ENCODE data around the gene GPER1.
"Not testable (repeated sequence)": the region's sequence is repeated elsewhere in the genome, so short reads cannot be mapped to it uniquely, and the experiment has no call there.

The GPER1 gene

DNA sequence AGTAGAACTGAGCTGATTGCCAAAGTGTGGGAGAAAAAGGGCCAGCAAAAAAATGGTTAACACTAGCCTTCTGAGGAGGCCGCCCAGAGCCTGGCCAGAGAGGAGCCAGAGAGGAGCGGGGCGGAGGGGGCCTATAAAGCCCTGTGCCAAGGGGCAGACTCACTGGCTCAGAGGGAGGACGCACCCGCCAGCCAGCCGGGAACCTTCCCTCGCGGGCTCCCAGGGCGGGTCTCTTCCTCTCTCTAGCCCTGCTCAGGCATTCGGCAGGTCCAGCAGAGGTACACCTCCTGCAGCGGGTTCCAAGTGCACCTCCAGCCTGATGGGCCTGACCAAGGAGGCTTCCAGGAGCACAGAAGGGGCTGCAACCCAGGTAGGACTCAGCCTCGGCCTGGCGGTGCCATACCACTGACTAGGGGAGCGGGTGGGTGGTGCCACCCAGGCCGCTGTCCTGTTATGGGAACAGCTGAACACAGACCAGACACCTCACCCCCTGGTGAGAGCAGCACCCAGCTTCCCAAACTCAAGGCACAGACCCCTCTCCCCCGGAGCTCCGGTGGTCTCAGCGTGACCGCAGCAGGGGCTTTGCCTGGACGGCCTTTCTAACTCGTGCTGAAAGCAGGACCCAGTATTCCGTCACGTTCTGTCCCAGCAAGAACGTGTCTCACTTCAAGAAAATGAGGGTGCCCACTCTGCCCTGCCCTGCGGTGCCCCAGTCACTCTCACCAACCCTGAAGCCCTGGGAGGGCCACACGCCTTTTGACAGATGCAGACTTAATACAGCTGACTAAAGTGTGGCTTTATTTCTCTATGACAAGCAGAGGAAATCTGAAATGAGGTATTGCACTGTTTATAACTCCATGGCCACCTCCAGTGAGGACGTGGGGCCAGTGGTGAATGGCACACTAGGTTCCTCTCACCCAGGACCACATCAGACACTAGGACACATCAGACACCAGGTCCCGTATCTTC is at the start of gene GPER1:
GPER1 (plus strand) TSS at position 162 of the 969 bp plus-strand sequence. CDS start 3,616 bp downstream, outside the sequence.
- DNase-seq (ENCODE audit: low spot score), result peak; percentile 72

DNA sequence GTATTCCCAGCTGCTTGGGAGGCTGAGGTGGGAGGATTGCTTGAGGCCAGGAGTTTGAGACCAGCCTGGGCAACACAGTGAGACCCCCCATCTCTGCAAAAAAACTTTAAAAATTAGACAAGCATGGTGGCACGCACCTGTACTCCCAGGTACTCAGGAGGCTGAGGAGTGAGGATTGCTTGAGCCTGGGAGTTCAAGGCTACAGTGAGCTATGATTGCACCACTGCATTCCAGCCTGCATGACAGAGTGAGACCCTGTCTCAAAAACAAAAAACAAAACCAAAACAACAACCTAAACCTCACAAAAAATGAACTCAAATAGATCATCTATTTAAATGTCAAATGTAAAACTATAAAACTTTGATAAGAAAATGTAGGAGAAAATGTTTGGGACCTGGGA is 47.7 kb upstream of the GPER1 start:
- not testable (repeated sequence) for DNase-seq (ENCODE audit: low spot score)

DNA sequence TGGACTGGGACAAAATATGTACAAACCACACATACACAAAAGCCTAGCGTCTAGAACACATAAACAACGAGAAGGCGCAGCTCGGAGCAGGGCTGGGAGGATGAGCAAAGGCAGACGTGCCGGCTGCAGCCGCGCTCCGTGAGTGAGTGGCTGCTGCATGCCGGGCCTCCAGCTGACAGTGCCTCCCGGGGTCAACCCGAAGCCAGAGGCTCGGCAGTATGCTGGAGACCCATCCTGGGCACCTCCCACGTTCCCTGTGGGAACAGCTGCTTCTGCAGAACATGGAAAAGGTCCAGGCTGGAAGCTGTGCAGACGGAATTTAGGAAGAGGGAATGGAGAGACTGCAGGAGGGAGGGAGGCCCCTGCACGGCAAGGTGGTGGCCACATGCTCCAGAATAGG is 47.1 kb upstream of the GPER1 start:
- DNase-seq (ENCODE audit: low spot score), result no peak

DNA sequence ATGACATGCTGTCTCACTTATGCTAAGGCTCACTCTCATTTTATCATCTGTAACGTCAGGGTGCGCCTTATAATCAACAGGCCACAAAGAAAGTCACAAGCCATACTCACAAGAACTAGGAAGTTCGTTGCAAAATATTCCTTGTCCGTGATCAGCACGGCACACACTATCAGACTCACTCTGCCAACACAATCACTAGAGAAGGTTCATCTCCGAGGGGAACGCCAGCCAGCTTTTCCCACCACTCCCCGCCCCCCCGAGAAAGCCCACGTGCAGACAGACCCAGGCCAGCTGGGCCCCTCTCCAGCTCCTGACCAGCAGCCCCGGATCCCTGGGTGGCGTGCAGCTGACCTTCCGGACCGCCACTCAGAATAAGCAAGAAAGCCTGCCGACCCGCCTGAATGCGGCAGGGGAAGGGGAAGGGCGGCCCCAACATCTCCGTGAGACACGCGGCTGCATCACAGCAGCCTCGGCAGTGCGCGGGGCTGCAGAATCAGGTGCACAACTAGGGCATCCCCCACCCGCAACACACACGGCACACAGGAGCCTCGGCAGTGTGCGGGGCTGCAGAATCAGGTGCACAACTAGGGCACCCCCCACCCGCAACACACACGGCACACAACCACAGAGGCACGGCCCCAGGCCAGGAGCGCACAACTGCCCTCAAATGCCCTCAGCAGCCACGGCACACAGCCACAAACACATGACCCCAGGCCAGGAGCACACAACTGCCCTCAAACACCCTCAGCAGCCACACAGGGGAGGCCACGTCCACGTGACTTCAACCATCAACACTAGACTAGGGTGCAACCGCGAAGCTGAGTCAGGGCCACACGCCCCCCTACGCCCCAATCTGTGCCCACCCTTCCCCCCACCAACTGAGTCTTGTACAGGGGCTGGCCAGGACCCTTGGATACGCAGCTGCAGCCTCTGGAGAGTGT is 46.1 kb upstream of the GPER1 start:
- DNase-seq (ENCODE audit: low spot score), result no peak

DNA sequence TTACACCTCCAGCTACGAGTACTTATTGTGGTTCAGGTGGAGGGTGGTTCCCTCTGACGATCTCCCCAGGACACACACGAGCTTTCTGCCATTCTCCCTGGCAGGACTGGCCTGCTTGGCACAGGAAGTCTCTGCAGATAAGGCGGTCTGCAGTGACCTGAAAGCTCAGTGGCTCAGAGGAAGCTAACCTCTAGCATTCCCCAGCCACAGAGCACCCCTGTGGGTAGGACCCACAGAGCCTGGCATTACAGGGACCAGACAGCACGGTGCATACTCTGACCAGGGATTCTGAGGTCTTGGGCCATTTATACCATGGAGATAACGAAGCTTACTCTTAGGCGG is 45.5 kb upstream of the GPER1 start:
- DNase-seq (ENCODE audit: low spot score), result no peak

DNA sequence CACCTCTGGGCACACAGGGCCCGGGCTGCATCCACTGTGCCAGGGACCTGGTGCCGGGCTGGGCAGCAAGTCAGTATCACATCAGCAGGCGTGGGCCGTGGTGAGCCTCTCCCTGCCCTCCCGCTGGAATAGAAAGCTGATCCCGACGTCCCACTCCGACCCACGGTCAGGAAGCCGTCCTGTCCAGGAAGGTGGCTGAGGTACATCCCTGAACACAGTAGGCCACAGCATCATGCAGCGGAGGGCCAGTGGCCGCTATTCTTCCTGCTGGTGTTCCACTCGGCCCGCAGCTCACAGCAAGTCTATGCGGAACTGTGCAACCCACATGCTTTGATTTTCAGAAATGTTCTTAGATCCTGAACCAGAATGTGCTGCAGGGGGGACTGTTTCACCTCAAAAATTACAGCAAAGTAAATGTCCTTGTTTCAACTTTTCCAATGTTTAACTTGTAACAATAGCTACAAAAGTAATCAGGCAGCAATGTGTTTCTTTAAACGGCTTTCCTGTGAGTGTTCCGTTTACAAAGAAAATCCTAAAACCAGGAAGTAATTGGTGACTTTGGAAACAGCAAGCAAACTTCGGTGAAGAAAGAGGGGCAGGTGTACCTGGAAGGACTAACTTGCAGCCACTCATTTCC is 44.2 kb upstream of the GPER1 start:
- no peak for DNase-seq (ENCODE audit: low spot score)

DNA sequence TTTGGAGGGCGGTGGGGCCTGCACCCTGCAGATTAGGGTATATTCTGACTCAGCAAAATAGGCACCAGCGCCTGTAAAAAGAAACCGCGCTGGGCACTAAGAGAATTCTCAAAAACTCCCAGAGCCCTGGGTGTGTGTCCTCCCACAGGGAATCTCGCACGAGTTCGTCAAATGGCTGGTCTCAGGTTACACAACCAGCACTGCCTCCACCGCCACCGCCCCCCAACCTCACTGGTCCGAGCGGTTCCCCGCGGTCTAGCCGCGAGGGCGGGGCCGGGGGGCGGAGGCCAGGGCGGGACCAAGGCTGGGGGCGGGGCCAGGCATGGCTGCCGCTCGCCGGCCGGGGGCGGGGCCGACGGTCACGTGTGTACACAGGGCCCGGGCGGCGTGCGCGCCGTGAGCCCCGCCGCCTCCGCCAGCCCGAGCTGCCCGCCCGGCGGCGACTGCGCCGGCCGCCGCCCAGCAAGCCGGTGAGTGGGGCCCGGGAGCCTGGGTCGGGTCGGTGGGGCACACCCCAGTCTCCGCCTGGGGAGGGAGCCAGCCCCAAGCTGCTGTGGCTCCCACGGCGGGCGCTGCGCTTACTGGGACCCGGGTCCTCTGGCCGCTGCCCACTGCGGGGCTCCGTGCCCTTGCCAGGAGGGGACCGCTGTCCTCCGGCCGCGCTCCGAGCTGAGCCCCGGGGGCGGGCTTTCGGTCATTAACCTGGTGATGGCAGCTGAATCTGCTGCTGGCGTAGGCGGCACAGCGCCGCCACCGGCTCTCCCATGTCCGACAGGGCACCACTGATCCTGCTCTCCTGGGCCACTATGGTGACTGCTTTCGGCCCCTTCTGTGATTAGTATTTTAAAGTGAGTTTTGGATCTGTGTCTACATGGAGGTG is 43.5 kb upstream of the GPER1 start, which contains the start of gene GPR146:
GPR146 (plus strand) TSS at position 358 of the 880 bp plus-strand sequence. CDS start 12,970 bp downstream, outside the sequence.
- DNase-seq (ENCODE audit: low spot score), result peak; percentile 99

DNA sequence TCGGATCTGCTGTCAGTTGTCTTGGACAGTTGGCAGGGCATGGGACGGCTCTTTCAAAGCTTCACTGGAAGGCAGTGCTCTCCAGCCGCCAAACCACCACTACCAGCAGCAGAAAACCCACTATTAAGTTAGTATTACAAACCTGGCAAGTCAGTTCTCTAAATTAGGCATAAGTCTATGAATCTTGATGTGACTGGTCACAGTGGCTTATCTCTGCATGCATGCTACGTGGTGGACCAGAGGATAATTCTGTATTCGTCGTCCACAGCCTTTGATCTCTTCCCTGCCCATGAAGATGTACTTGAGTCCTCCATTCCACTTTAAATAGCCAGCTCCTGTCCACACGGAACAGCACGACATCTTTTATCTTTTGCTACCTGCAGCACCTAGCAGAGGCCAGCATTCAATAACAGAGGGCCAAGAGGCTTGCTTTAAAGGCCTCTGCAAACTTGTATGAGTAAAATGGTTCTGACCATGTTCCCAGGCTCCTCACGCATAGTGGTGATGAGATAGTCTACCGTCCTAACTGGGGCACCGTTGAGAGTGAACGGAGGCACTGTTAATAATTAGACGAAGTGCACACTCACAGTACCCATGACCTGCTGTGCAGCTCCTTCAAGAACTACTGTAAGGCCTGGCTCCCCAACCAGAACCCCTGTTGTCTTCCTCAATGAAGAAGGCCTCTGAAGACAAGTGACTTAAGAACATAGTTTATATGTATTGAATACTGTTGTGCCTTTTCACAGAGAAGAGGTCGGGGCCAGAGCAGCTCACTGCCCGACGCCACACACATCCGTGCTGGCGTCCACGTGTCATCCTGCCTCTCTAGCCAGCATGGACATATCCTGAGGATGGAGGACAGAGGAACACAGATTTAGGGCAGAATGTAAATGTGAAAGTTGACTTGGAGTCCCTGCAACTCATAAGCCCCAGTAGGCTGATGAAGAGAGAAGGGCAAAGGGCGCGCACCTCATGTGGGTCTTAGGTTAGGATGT is 42.5 kb upstream of the GPER1 start:
- no peak for DNase-seq (ENCODE audit: low spot score)

DNA sequence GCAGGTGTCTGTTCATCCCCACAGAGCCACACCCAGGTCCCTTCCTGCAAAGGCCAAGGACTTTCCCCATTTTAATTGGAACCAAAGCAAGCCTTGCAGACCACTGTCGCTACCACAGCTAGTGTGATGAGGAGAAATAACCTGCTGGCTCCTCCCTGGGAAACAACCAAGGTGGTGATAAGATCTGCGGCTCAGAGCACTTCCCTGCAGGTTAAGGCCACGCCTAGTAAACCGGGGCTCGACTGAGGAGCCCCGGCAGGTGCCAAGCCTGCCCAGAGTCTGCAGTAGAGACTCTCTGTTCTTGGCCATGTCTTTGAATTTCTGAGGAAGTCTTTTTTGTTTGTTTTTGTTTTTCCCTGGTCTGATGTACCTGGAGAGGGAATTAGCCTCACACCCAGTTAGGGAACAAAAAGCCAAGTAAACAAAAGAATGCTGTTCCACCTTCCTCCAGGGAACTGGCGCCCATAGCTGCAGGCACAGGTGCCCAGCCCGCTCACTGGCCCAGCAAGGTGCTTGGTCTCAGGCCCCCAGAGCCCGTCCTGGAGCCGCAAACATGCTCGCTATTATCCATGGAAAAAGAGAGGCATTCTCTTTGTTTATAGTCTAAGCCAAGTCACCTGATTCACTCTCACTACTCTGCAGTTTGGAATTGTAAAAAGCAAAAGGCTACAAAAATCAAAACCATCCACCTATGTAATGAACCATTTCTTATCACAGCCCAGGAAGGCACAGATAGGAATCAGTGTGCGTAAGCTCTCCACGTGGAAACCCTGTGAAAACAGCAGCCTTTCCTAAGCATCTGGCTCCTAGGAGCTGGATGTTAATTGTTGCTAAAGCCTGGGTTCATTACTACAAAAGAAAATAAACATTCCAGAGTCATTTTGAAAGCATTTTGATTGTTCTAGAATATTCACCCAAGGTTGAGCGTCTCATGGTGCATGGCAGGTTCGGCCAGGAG is 40.9 kb upstream of the GPER1 start:
- DNase-seq (ENCODE audit: low spot score), result peak; percentile 49

DNA sequence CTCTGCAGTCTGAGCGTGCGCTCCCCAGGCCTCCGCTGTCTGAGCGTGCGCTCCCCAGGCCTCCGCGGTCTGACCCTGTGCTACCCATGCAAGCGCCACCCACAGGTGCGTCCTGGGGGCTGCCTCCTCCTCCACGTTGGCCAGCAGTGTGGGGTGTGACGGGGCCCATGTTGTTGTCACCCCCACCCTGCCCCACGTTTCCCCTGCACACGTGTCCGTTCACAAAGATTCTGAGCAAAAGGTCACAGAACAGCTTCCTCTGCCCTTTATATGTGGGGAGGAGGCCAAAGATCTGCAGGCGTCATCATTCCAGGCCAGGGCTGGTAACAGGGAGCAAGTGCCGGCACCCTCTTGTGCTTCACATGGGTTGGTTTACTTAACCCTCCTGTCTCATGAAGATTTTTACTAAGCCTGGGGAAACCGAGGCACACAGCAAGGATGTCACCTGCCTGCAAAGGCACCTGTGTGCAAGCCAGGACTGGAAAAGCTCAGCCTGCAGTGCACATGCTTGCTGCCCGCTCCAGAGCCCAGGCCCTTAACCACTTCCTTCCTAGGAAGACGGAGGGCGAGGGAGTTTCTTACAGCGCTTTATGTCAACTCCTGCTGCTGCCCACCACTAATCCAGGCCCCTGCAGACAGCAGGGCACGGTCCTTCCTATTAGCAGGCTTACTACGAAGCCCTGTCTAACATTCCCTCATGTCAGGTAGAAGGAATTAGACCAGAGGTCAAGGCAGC is 38.7 kb upstream of the GPER1 start:
- no peak for DNase-seq (ENCODE audit: low spot score)

DNA sequence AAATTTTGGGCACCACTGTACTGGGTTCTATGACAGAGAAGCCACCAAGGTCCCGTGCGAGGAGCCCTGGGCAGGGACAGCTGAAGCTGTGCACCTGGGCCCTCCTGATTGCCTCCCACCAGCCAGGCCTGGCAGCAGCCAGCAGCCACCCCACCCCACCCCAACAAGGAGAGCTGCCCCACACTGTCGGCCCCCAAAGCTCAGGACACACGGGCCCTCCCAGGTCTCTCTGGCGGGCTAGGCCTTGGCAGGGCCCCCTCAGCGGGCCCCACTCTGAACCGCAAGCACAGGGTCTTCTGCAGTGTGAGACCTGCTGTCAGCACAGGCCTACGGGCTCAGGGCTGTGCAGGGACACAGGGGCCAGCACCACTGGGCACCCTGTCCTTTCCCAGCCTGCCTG is 38.1 kb upstream of the GPER1 start:
- no peak for DNase-seq (ENCODE audit: low spot score)

DNA sequence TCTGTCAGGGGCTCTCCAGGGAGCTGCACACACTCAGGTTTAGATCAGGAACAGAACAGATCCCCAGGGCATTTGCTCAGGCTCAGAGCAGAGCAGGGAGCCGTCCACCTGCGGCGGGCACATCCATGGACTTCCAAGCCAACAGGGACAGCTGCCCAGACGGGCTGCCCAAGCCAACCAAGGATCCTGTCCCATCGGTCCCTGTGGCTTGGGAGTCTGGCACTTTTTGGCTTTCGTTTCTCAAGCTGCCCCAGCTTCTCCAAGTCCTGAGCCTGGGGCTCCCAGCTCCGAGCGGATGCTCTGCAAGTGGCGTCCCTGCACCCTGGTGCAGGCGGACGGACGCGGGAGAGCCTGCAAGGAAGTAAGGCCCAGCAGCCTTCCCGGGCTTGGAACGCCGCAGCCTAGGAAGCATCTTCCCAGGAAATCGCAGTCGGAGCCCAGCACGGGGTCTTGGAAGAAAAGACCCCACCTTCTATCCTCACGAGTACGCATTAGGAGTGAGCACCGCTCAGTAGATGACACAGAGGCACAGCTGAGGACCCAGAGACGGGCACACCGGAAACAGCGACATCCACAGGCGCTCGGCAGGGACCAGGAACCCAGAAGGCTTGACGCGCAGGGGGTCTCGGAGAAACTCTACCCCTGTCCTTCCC is 37.5 kb upstream of the GPER1 start:
- no peak for DNase-seq (ENCODE audit: low spot score)

DNA sequence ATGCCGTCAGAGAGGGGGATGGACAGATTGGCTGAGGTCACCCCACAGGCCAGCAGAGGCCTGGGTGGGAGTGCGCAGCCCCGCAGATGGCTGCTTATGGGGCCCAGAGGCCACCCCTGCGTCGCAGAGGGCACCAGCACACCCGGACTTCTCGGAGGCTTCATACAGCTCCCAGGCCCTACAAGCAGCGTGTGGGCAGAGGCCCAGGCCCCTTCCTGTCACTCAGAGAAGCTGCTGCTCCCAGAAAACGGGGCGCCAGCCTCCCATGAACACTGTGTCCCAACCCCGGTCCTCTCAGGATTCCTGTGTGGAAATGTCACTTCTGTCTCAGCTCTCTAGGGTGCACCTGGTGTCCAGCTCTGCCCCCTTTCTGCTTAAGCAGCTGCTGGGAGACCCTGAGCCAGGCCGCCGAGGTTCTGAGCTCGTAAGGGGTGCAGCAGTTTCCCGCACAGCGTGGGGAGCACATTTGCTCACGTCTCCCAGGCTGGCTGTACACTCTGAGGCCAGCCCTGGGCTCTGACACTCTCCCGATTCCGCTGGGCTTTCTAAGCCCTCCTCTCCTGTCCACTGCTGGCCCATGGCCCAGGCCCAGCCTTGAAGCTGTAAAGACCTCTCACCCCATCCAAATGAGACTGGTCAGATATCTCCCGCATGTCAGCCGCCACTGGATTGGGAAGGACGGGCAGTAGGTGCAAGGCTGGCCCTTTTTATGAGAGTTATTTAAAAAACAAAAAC is 36.8 kb upstream of the GPER1 start:
- no peak for DNase-seq (ENCODE audit: low spot score)

DNA sequence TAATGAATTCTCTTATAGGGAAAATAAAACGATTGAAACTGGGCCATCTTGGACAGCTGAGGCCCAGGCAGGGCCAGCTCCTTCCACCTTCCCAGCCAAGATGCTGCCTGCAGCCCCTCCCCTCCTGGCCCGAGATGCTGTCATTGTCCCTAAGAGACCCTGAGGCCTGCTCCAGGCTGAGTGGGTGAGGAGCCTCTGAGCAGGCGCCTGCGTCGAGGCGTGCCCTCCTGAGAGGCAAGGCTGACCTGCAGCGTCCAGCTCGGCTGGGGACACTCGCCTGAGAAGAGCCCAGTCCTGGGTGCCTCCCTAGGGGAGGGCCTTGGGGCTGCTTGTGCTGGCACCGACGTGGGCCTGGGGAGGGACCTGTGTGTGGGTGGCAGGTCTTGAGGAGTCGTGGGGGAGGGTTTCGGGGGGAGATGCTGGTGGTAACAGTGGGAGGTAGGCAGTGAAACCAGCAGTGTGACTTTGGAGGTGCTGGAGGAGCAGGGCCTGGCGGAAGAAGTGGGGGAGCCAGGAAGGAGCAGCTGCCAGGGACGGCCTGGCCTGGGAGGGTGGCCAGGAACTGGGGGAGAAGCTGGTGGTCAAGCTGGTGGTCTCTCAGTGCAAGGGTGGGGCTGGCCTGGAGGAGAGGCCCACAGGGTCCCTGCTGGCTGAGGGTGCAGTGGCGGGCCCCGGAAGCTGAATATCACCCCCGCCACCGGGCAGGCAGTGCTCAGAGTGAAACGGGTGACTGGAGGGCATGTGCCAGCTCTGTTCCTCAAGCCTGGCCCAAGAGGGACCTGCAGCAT is 35.7 kb upstream of the GPER1 start:
- DNase-seq (ENCODE audit: low spot score), result no peak

DNA sequence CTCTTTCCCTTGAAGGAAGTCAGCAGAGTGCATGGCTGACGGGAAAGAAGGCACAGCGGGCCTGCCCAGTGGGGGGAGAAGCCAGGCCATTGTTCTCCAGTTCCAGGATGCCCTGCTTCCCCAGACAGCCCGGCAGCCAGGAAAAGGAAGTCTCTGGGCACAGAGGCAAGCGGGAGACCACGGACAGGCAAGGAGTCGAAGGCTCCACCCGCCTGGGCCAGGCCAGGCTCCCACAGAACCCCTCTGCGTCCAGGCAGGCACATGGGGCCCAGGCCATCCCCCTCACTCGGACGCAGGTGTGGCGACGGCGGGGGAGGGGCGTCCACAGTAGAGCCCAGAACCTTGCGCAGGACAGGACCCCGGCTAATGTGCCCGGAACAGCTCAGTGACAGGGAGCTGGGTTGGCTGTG is 34.9 kb upstream of the GPER1 start:
- DNase-seq (ENCODE audit: low spot score), result no peak

DNA sequence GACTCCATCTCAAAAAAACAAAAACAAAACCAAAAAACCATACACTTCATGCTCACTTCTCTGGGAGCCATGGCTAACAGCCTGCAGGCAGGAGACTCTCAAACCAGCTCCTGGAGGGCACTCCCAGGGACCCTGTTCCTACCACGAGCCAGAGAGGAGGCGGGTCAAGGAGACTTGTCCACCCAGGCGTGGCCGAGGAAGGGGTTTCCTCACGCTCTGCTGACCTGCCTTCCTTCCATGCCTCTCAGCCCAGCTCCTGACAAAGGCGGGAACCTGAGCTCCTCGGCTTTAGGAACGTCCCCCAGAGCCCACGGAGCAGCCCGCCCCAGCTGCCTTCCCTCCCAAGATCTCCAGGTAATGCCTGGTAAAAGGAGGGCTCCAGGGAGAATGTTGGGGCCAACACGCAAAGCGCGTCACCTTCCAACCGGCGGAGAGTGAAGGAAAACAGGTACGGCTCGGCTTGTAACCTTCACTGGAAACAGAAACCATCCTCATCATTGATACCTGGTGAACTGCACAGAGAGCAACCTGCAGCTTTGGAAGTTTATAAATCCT is 34.0 kb upstream of the GPER1 start:
- no peak for DNase-seq (ENCODE audit: low spot score)

Measured in LoVo (cell line).